COLO829 (cell line): ENCODE measurements around the gene BCAR3.
"Not testable (repeated sequence)": the region's sequence is repeated elsewhere in the genome, so short reads cannot be mapped to it uniquely, and the experiment has no call there.

ENCODE experiments used
- DNase-seq: peaks from one replicate; pipeline ENCODE4 v3.0.0; 2012; ENCODE audit warnings: low spot score

Gene BCAR3

DNA sequence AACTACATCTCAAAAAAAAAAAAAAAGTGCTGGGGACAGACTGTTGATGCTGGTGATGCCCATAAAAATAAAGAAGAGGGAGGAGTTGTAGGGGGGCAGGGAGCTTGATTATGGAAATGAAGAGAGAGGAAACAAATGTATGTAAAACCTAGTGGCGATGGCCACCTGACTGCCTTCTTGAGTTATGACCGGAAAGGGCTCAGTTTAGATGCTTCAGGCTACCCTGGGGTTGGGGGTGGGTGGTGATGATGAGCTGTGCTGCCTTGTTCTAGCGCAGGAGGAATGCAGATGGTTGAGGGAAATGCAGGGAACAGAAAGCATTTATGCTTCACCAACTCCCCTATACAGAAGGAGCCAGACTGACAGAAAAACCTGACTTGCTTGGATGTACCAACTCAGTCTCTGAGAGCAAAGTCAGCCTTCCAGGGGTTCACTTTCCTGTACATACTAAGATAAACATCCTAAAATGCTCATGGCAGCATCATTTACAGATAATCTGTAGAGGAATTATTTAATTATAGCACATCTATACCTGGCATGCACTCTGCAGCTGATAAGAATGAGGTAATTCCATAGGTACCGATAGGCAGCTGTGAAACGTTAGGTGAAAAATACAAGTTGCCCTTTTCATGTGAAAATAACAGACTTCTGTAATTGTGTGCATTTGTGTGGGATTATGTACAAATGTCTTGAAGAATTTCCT lies 8.0 kb upstream of the BCAR3 start:
- no peak for DNase-seq

DNA sequence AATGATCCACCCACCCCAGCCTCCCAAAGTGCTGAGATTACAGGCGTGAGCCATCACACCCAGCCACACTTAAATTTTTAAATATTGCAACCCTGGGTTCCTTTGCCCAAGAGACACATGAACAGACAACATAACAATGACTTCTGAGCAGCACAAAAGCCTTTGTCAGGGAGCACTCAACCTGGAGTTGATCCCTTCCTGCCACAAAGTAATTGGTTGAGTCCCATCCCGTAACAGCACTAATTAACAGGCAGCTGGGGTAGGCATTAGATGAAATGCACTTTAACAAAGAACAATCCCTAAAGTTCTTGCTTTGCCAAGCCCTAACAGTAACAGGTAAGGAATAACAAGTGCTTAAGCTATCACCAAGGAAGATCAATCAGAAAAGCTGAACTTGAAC lies 5.9 kb upstream of the BCAR3 start:
- DNase-seq = no peak

DNA sequence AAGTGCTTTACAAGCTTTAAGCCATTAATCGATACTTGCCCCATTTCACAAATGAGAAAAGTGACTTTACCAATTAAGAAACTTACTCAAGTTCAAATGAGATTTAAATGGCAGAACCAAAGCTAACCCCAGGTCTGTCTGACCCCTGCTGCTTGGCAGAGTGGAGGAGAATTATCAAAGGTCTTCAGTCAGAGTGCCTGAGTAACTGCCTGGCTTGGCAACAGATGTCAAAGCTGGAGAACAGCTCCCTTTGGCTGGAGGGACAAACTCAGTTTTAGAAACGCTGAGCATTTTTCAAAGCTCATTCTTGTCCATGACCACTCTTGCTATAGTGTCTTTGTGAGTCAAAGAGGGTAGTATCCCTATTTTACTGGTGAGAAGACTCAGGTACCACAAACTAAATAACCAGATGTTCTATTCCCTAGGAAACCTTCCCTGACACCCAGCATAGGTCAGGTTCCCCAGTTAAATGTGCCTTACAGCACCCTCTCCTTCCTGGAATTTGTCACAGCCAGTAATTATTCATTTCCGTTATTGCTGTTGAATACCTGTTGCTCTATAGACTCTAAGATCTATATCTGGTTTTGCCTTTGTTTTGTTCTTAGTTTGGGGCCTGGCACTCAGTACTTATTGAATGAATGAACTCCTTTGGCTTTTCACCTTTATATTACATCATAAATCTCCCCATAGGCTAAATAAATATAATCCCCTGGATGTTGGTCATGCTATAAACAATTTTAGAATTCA lies 5.0 kb upstream of the BCAR3 start:
- DNase-seq = no peak

DNA sequence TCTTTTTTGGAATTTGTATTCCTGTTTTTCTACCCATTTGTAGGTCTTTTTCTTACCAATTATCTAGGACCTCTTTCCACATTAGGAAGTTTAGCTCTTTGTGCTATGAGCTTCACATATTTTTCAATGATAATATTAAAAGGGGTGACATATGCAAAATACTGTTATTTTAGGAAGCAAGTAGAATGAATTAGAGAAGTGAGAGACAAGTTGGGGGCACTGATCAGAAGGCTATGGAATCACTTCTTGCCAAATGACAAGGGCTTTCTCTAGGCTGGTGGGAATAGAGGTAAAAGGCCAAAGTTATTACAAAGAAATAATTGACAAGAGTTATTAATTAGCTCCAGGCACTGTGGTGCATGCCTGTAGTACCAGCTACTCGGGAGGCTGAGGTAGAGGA lies 4.3 kb upstream of the BCAR3 start:
- DNase-seq = no peak

DNA sequence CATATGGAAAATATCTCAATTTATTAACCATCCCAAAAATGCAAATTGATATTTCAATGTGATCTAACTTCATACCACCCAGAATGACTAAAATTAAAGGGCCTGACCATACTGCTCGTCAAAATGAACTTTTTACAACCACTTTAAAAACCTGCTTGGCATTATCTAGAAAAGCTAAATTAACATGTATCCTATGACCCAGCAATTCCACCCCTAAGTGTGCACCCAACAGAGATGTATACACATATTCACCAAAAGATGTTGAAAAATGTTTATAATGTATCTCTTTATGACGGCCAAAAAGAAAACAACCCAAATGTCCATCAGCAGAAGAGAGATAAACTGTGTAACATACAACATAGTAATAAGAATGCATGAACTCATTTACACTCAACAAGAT lies 1.6 kb upstream of the BCAR3 start:
- no peak for DNase-seq

DNA sequence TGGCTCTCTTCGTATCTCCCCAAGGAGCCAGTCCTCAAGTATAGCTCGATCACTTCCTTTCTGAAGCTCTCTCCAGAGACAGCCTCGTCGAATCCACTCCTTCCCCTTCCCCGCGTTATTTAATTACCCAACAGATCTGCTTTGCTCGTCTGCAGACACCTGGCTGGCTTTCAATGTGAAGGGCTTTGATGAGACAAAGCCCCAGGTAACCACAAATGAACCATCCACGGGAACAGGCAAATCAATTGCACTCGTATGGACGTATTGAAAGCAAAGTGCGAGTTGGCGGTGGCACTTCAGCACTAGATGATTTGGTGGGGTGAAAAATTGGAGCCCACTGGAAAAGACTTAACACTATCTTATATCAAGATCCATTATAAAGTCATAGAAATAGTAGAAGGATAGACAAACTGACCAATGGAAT lies 364 bp upstream of the BCAR3 start:
- DNase-seq = no peak

DNA sequence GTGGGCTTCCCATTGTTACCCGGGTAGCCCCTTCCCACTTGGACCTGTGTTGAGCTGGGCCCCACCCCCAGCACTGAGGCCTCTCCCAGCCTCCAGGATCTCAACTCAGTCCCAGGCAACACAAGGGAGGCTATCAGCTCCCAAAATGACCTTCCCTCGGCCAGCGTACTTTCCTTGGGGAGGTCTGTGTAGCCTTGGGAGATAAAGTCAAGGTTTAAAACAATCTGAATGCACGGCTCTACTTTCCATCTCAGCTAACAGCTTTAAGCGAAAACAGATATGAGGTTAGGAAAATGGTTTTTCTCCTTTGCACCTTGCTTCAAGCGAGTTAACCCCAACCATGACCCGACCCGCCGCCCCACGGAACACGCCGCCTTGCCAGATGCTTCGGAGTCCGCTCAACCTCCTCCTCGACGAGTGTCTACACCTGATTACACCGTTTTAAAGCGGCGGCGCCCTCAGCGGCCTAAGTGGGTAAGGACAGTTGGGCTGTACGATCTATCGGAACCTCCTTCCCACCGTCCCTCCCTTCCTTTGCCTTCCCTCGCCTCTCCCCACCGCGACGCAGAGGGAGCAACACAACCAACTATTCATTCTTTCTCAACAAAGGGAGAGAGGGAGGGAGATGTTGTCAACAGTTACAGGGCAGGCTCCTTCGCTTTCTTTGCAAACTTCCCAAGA lies 1.1 kb downstream of the BCAR3 start:
- DNase-seq = peak; percentile 61

DNA sequence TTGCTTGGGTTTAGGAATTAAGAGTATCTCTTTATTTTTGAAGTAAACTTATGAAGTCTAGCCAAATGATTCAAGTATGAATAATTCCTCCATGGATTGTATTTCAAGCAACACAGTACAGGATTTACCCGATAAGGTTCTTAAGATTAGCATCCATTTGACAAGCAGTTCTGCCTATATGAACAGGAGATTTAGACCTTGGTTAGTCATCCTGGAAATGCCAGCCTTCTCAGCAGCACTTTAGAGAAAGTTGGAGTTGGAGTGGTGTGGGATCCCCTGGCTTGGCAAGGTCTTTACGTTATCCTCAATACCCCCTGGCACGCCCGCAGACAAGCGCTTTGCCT lies 1.6 kb downstream of the BCAR3 start:
- DNase-seq = no peak

DNA sequence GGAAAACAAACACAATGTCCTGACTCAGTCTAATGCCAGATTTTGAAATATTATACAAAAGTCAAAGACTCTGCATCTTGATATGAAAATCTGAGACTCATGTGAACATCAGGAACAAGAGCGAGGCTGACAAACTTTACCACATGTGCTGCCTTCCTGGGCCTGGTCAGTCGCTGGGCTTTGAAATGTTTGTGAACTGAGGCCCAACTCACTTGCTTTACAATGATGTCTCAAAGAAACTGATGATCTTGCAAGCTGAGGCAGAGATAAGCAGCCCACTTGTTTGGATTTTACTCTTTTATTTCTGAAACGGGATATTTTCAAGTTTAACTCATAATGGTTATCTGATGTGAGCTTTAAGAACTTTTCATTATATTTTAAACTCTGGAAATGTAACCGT lies 2.1 kb downstream of the BCAR3 start:
- no peak for DNase-seq

DNA sequence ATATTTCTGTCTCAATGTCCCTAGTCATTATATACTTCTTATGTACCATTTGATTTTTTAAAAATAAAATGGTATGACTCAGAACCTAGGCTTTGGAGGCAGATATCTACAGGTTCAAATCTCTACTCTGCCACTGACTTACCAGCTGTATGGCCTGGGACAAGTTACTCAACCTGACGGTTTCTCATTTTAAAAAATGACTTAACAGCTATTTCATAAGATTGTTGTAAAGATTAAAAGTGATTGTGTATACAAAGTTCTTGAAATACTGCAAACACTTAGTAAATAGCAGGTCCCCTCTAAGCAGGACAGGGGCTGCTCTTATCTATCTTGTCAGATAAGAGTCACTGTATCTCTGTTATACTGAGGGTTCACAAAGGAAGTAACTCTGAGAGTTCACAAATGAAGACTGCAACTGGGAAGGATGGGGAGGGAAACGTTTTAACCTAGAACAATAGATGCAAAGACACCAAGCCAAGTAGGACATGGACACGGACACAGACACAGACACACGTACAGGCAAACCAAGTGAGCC lies 2.6 kb downstream of the BCAR3 start:
- no peak for DNase-seq

DNA sequence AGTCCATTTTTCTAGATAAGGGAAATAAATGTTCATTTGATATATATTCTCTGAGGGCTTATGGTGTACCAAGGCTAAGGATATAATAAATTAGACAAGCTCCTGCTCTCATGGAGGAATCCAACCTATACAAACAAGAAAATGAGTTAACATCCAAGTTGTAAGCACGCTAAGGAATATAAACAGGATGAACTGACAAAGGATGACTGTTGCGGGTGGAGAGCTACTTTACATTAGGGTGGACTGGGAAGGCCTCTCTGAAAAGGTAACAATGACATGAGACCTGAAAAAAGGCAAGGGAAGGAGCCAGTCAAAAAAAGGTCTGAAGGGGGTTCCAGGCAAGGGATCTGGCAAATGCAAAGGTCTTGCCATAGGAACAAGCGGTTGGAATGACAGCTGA lies 3.1 kb downstream of the BCAR3 start:
- no peak for DNase-seq

DNA sequence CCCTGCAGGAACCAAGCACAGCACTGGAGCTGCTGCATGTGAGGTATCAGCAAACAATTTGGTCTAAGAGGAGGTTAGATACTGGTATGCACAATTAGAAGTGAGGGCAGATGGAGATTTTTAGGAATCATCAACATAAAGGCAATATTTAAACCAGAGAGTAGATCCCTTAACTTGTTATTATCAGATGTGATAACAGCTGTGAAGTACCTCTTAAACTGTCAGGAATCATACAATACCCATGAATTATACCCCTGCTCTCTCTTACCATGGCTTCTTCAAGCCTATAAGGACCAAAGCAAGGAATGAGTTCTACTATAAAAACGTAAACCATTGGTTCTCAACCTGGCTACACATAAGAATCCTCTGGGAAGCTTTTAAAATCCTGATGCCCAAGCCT lies 3.9 kb downstream of the BCAR3 start:
- no peak for DNase-seq

DNA sequence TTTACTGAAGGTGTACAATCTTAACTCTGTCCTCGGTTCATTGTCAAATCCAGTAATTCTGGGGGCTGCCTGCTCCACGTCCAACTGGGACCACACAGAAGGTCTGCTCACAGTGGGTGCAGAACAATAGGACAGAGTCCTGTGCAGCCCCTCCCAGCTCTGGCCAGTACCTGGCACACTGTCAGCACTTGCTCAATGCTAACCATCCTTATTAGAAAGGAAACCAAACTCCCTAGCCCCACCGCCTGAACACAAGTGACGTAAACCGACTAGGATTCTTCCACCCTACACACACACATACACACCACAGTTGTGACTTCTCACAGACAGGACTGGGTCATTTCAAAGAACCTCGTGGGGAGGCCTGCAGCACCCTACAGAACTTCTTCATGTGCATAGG lies 5.2 kb downstream of the BCAR3 start:
- no peak for DNase-seq

DNA sequence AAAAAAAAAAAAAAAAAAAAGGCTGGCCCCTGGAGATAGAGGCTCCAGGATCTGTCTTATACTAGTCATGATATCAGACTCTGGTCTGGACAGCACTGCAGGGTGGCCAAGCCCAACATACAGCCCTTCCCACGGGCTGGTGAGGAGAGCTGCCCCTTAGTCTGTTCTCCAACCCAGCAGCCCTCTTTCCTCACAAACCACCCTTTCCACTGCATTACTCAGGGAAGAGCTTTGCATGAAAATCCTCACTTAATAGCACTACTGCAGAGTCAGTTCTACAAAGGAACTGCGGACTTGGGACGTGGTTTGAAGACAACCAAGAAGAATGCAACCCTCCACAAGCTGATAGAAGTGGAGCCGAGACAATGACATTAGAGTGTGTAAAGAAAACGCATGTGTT lies 5.7 kb downstream of the BCAR3 start:
- no peak for DNase-seq

DNA sequence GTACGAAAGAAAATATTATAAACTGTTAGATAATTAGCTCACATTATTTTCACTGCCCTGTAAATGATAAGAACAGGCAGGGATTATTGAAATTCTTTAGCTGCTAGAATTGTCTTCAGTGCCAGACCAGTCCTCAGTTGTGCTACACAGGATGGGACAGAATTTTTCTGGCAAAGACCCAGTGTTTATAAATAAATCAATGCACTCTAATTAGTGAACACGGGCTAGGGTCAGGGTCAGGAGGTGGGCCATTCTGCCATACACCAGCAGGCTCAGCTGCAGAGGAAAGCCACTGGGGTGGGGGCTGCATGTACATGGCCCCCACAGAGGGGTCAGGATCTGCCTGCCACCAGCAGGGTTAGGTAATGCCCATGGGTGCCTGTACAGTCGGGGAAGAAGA lies 6.4 kb downstream of the BCAR3 start:
- DNase-seq = no peak

DNA sequence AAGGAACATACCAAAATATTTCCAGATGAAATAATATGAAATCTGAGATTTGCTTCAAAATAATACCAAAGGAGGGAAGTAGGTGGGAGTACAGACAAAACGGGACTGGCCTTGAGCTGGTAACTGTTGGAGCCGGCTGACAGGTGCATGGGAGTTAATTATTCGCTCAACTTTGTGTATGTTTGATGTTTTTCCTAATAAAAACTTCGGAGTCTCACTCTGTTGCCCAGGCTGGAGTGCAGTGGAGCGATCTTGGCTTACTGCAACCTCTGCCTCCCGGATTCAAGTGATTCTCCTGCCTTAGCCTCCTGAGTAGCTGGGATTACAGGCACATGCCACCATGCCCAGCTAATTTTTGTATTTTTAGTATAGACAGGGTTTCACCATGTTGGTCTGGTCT lies 7.6 kb downstream of the BCAR3 start:
- not testable (repeated sequence) for DNase-seq

DNA sequence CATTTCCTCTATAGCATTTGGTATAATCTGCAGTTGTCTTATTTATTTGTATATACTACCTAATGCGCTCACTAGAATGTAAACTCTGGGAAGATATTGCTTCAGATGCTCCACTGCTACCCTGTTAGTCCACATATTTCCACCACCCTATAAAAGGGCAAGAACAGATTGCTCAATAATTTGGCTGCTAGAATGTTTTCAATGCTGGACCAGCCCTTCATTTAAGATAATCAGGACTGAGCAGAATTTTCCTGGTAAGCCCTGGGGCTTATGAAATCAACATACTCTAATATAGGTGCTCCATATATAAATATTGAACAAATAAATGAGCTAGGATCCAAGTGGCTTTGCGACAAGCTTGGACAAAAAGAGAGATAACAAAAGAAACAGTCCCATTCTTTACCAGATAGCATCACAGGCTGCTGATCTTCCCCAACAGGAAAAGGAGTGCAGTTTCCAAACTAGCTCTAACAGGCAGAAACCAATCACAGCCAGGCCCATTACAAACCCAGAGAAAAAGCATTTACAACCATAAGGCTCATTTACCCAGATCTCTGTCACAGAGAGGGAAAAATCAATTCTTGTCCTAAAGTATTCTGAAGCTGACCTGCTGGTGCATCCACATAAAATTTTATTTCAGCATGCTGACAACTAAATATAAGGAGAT lies 8.3 kb downstream of the BCAR3 start:
- DNase-seq = no peak

DNA sequence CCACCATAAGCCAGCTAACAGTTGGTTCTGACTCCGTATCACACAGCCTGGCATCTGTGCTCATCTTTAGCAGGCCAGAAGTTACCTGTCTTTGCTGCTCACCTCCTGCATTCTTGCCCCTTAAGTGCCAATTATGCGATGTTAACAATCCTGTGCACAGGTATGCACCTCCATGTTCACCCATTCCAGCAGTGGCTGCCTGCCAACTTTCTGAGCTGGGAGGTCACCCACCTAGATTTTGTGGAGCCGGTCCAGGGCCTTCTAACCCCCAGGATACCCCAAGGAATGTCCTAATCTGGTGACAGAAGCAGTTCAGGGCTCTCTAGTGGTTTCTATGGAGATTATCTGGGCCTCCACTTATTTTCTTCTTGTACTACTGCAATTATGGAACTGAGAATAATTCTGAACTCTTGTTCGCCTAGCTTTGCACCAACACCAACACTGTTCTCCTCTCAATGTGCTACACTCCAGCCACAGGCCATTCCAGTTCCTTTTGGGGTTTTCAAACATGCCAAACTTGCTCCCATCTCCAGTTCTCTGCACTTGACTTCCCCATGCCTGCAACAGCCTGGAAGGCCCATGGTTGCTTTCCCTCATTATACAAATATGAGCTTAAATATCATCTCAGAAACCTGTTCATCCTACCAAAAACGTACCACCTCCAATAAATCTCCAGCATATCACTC lies 9.0 kb downstream of the BCAR3 start:
- no peak for DNase-seq

DNA sequence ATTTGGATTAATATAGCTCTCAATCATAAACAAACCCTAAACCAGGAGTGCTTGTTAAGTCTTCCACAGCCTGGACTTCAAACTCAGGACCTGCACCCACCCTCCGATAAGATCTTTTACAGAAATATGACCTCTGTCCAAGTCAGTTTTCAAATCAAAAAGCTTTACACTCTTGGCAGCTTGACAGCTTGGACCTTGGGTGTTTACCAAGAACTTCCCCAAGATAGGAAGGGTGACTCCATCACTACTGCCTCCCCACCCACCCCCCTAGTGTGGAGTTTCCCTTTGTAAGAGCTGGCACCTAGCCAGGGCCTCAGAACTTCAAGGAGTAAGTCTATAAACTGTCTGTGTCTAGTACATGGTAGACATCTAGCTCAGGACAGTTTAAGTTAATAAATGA lies 9.6 kb downstream of the BCAR3 start:
- no peak for DNase-seq

DNA sequence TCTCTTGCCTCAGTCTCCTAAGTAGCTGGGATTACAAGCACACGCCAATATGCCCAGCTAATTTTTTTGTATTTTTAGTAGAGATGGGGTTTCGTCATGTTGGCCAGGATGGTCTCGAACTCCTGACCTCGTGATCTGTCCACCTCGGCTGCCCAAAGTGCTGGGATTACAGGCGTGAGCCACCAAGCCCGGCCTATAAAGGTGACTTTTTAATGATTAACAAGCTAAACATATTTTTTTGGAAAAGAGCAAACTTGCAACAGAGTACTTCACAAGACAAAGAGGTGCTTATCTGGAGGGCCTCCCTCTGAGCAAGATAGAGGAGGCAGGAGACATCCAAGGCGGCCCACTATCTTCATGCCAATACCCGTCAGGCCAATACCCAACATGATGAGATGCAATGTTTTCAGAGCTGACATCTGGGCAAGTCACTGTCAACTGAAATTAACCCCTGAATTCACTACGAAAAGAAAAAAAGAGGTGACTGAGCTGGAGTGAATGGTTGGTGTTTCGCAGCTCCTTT lies 10.5 kb downstream of the BCAR3 start:
- no peak for DNase-seq

DNA sequence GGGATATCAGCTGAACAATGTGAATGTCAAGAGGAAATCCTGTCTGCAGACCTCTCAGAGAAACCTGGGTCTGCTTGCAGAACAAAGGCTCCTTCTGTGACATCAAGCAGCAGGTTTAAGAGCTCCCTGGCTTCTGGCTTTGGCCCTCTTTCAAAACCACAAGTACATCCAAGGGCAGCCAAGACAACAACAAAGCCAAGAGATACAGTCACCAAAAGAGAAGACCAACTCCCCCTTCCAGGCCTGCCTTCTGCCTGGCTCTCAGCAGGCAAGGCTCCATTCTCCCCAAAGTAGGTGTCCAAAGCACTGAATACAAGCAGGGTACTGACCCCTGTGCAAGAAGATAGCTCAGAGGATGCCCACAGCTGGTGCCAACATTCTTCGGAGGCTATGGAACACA lies 11.5 kb downstream of the BCAR3 start:
- DNase-seq = peak; percentile 59

DNA sequence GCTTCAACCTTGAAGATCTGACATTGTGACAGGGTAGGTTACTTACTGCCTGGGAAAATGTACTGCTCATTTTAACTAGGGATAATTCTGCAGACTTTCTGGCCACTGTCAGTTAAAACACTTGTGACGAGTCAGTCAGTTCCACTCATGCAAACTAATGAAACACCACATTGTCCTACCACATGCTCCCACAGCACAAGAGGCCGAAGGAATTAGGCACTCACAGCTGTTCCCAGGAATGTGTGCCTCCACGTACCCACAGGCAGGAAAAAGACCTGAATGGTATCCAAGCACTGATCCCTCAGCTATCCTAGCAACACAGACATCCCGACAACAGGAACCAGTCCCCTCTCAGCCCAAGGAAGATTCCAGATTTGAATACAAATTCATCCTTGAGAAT lies 12.3 kb downstream of the BCAR3 start:
- no peak for DNase-seq
